Right ventricle myocardium inferior (tissue), 1 donor: Measurements from ENCODE around the gene ZNF525. TPM values are rescaled to one million over a fixed set of nuclear protein-coding genes. Genes with fewer than 3 reads are reported as not detected.
"Not testable (repeated sequence)": the region's sequence is repeated elsewhere in the genome, so short reads cannot be mapped to it uniquely, and the experiment has no call there.

Experiments used
- ATAC-seq: fragments of 200-7000 bp; cut with Tn5 transposase; one replicate; pipeline ENCODE4 v1.9.1; 2020; ENCODE audit warnings: mild to moderate bottlenecking, moderate library complexity
- DNase-seq: peaks from one replicate; pipeline ENCODE4 v3.0.0; 2021; ENCODE audit errors: missing footprints
- intact Hi-C: fragments of 100-400 bp; cut with DNase I; formaldehyde crosslinking; loops from one replicate; pipeline ENCODE4 v1.11.0; 2022
- total RNA-seq: library from RNA; stranded (reverse); fragmentation: NEBNext Ultra II Directional; extraction: Animal tissue kit (Norgen Biotek cat#: 25700); gene quantifications from one replicate; pipeline ENCODE4 v1.2.1, GENCODE V29; 2021
- donor health status: DM: no; HTN: yes; CAD: no; lungs with severe emphysema.

Gene ZNF525
- total RNA-seq, 1 donor from 2014 or later = 4.8 TPM

DNA sequence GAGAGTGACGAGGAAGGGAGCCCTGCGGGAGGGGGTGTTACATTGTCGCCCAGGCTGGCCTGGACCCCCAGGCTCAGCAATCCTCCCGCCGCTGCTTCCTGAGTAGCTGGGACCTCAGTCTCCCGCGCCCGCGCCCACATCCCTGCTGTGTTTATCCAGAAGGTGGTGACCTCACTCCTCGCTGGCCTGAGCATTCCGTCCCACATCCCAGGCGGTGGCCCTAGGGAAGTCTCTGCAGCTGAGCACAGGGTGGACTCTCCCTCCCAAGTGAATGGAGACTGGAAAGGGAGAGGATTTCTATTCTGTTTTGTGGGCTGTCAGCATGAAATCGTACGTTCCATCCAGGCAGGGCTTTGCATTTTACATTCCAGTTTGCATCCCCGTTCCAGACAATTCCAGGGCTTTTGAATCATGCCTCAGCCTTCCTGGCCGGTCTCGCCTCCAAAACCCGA lies 29.0 kb downstream of the ZNF525 start:
- intact Hi-C loops = no loop called here
- DNase-seq = peak; percentile 82
- peak; percentile 69 for ATAC-seq

GRCh38 chr19:53394974-53395839 lies 29.7 kb downstream of the ZNF525 start, which contains the start of gene ZNF765:
Gene ZNF765, plus strand, starts transcription at chr19:53395149. Its CDS starts 2,867 bp downstream, at chr19:53398016.
- ATAC-seq = peak; percentile 100
- peak; percentile 98 for DNase-seq
- intact Hi-C loops = no loop called here

DNA sequence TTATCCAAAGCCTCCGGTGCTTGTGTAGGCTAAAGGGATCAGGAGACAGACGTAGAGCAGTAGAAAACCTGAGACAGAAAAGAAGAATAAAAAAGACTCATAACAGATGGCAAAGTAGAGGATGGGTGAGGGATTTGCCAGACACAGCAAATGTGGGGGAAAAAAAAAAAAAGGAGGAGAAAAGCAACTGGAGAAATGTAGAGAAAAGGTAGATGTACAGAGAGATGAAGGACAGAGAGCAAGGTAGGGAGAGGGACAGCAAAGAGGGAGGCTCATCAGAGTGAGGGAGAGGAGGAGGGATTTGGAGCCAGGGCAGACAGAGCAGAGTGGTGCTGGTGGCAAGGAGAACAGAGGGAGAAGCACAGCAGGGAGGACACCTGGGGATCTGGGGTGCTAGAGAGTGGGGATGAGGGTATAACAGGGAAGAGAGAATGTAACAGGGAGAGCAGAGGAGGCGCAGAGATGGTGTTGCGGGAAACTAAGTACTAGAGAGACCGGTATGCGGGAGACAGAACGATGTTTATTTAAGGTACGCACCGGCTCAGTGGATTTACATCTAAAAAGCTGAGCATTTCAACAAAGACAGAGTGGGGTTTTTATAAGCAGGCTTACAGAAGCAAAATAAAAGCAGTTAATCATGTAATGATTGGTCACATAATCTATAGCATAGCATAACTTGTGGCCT lies 30.5 kb downstream of the ZNF525 start:
- ATAC-seq, DNase-seq, intact Hi-C loops: not testable (repeated sequence)

- intact Hi-C loops = no loop called here
- ATAC-seq (no peak), DNase-seq (no peak)
These were observed 31.0 kb downstream of the ZNF525 start for GRCh38 chr19:53396525-53396868.

- DNase-seq, intact Hi-C loops, ATAC-seq: not testable (repeated sequence)
These were observed 32.4 kb downstream of the ZNF525 start for GRCh38 chr19:53397918-53398317.

GRCh38 chr19:53409505-53410204 lies 44.1 kb downstream of the ZNF525 start:
- no peak for DNase-seq
- no peak for ATAC-seq
- intact Hi-C loops = no loop called here

- DNase-seq, intact Hi-C loops, ATAC-seq: not testable (repeated sequence)
These were observed 55.2 kb downstream of the ZNF525 start for GRCh38 chr19:53420520-53421315.

- ATAC-seq (no peak), DNase-seq (no peak)
- intact Hi-C loops = no loop called here
These were observed 57.0 kb downstream of the ZNF525 start for GRCh38 chr19:53422551-53422950.

DNA sequence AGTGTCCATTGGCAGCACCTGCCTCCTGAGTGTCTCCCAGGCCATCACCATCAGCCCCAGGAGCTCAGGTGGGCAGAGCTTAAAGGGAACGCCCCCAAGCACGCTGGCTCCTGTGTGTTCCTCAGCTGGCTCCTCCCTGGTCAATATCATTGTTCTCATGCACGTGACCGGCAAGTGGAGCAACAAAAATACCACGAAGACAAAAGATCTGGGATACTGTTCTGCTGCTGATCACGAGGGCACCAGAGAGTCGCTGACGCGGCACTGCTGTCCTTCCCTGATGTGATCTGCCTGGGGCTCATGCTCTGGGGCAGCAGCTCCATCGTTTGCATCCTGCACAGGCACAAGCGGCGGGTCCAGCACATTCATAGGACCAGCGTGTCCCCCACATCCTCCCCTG lies 57.6 kb downstream of the ZNF525 start:
- intact Hi-C loops = not testable (repeated sequence)

GRCh38 chr19:53423680-53424079 lies 58.2 kb downstream of the ZNF525 start:
- intact Hi-C loops, DNase-seq: not testable (repeated sequence)
- peak; percentile 54 for ATAC-seq

More for the DNA sequence above, 57.6 kb downstream of the ZNF525 start:
- ATAC-seq = peak; percentile 35
- DNase-seq = not testable (repeated sequence)

- intact Hi-C loops = no loop called here
- DNase-seq (peak; percentile 74), ATAC-seq (peak; percentile 79)
These were observed 59.6 kb downstream of the ZNF525 start for GRCh38 chr19:53424968-53425597.

GRCh38 chr19:53431399-53432087 lies 66.0 kb downstream of the ZNF525 start, which contains the start of gene ZNF761:
Gene ZNF761, plus strand, starts transcription at chr19:53431984. Its CDS starts 15,285 bp downstream, at chr19:53447269.
- intact Hi-C loops = loop anchor here (5.0 to 10.0 kb wide), 3 partner anchors 36 to 313 kb away; partner anchors contain the start of gene ZNF813
- ATAC-seq (peak; percentile 100), DNase-seq (peak; percentile 97)

GRCh38 chr19:53432088-53432661 lies 66.7 kb downstream of the ZNF525 start:
- intact Hi-C loops = loop anchor here (5.0 to 10.0 kb wide), 3 partner anchors 35 to 313 kb away; partner anchors contain the start of gene ZNF813
- ATAC-seq (peak; percentile 15), DNase-seq (peak; percentile 68)
